ENCODE measurements around the gene CCL19.

DNA sequence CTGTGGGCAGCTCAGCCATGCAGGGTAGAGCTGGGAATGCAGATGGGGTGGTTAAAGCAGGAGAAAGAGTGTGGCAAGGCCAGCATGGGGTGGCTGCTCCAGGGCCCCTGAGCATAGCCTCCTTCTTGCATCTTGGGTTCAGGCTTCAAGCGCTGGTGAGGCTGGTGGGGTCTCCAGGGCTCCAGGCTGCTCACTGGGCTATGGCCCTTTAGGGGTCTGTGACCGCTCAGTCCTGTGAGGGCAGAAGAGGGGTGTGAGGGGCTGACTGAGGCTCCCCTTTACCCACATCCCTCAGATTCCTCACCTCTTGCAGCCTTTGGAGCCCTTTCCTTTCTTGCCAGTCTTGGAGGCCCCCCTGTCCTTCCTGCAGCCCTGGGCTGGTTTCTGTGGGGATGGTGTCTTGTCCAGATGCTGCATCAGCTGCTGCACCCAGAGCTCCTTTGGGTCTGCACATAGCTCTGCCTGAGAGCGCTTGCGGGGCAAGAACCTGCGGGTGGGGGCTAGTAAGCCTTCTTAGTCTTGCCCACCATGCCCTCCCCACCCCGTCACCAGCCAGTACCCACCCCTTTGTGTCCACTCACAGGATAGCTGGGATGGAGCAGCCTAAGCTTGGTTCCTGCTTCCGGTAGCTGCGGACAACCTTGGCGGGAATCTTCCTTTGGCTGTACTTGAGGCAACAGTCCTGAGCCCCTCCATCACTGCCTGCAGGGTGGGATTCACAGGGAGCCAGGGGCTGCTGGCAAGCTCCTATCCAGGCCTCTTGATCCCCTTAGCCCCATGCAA is 18.3 kb upstream of the CCL19 start:
- TF ChIP-seq, protein P1, sequence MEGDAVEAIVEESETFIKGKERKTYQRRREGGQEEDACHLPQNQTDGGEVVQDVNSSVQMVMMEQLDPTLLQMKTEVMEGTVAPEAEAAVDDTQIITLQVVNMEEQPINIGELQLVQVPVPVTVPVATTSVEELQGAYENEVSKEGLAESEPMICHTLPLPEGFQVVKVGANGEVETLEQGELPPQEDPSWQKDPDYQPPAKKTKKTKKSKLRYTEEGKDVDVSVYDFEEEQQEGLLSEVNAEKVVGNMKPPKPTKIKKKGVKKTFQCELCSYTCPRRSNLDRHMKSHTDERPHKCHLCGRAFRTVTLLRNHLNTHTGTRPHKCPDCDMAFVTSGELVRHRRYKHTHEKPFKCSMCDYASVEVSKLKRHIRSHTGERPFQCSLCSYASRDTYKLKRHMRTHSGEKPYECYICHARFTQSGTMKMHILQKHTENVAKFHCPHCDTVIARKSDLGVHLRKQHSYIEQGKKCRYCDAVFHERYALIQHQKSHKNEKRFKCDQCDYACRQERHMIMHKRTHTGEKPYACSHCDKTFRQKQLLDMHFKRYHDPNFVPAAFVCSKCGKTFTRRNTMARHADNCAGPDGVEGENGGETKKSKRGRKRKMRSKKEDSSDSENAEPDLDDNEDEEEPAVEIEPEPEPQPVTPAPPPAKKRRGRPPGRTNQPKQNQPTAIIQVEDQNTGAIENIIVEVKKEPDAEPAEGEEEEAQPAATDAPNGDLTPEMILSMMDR (IDR thresholded peaks at IDR 0.05), result no peak
- no peak for TF ChIP-seq POLR2A (IDR thresholded peaks at IDR 0.05)
